Heart right ventricle (tissue), 16 donors: ENCODE data around the gene USH2A. TPM values are rescaled to one million over a fixed set of nuclear protein-coding genes. Genes with fewer than 3 reads are reported as not detected.

Experiments
- ATAC-seq, 8 donors: fragments of 200-7000 bp; cut with Tn5 transposase; one replicate each; pipeline ENCODE4 v1.9.1; 2020; ENCODE audit warnings: mild to moderate bottlenecking in 8 of 8, moderate library complexity in 8 of 8, moderate number of reproducible peaks in 1 of 8
- DNase-seq, 2 donors: peaks; one replicate each; pipeline ENCODE4 v3.0.0-alpha.2; 2020
- H3K27ac ChIP-seq, 10 donors: fragments of 200-600 bp; sonication (generic) in 2 of 10; one replicate each; pipeline versions ENCODE4 v1.5.0 to v1.8.0; 2020 to 2022; ENCODE audit warnings: mild to moderate bottlenecking in 3 of 10
- H3K27me3 ChIP-seq, 7 donors: fragments of 200-600 bp; one replicate each; pipeline ENCODE4 v1.8.0; 2021 to 2022; ENCODE audit warnings: mild to moderate bottlenecking in 2 of 7
- H3K36me3 ChIP-seq, 9 donors: fragments of 200-600 bp; sonication (generic) in 1 of 9; one replicate each; pipeline versions ENCODE4 v1.5.0 to v1.8.0; 2020 to 2022; ENCODE audit warnings: mild to moderate bottlenecking in 2 of 9
- H3K4me1 ChIP-seq, 9 donors: fragments of 200-600 bp; sonication (generic) in 1 of 9; one replicate each; pipeline versions ENCODE4 v1.5.0 to v1.8.0; 2020 to 2022; ENCODE audit warnings: mild to moderate bottlenecking in 4 of 9
- H3K4me3 ChIP-seq, 10 donors: fragments of 200-600 bp; sonication (generic) in 2 of 10; one replicate each; pipeline versions ENCODE4 v1.5.0 to v1.8.0; 2020 to 2022; ENCODE audit warnings: mild to moderate bottlenecking in 7 of 10, moderate library complexity in 2 of 10
- H3K9me3 ChIP-seq, 11 donors: fragments of 200-600 bp in 10 of 11; sonication (generic) in 2 of 11; one replicate each; pipeline versions ENCODE4 v1.5.0 to v1.8.0; 2013 to 2022; ENCODE audit warnings: mild to moderate bottlenecking in 2 of 11, control low read depth in 1 of 11, moderate library complexity in 1 of 11
- WGBS, 2 donors: extraction: QIAGEN DNeasy Blood & Tissue Kit; methylation state at CpG; one replicate each; pipeline ENCODE4 v1.1.7; 2013; ENCODE audit warnings: inconsistent platforms in 1 of 2; 5-methylcytosine and 5-hydroxymethylcytosine counted together
- intact Hi-C, 10 donors: fragments of 100-400 bp; cut with DNase I; formaldehyde crosslinking; loops; one replicate each; pipeline versions ENCODE4 v1.11.1 to v1.14.2; 2022
- polyA plus RNA-seq, 2 donors: library from polyadenylated mRNA; stranded (reverse); fragments of 200-250 nt; gene quantifications; one replicate each; pipeline ENCODE4 v1.2.3, GENCODE V29; 2013
- total RNA-seq, 10 donors: library from RNA; stranded (reverse); fragmentation: NEBNext Ultra II Directional in 3 of 10; extraction: Animal tissue kit (Norgen Biotek cat#: 25700) in 3 of 10; gene quantifications; one replicate each; pipeline versions ENCODE4 v1.2.1 to v1.2.4, GENCODE V29; 2021 to 2023
- TF ChIP-seq, protein P1 (sequence below), 9 donors: fragments of 200-600 bp; sonication (generic) in 2 of 9; IDR thresholded peaks; one replicate each; pipeline versions ENCODE4 v1.5.0 to v1.8.0; 2021 to 2022; ENCODE audit warnings: antibody characterized with exemption in 9 of 9, mild to moderate bottlenecking in 5 of 9, moderate library complexity in 1 of 9
- donor health status: Arrhythmogenic right ventricular cardiomyopathy.
- donor health status: ischemic (EF 13 %, LVEDD 7.1; RV severe dilation, severe dysfunction).
- donor health status: healthy with polysubstance abuse.
- donor health status: DM: no; HTN: yes; CAD: no.
- donor health status: DM: no; HTN: no; CAD: no.
- donor health status: ischemic (EF 25% LVEDD 6.9; RV normal size, moderate dysfunction).
- donor health status: ischemic (EF 25% LVEDD 5.7; RV mildly dilated, moderate dysfunction).
- donor health status: healthy.
- donor health status: DM: yes; HTN: yes; CAD: no.
- donor health status: Ischemic cardiomyopathy.
- donor health status: ischemic (EF 35%, LVEDD 5.7; RV mildly dilated, moderate dysfunction).
- donor health status: nonischemic (EF 11% LVEDD 7.7; RV severe dilation, severe dysfunction).
- donor health status: DM: yes; HTN: yes; CAD: no.
- donor health status: PGD.
- donor health status: ischemic (EF 29% LVEDD 5.4; RV normal size, mild dysfunction).
- donor health status: nonischemic (EF 23%, LVEDD 6.1; RV moderate dilation, normal function).

USH2A gene
- total and polyA plus RNA-seq, 12 donors, result 0.01 to 4.9 (median 3.6) TPM

GRCh38 chr1:215899901-215900300 lies 523.3 kb downstream of the USH2A start:
- Histone ChIP-seq H3K27me3 (no peaks in the 10 kb centered on the region), H3K36me3 (no peaks in the 10 kb centered on the region), H3K4me1 (no peaks in the 10 kb centered on the region), H3K27ac (no peak overlapping the region), H3K4me3 (no peak overlapping the region), H3K9me3 (peaks cover 0 to 2% (median 0%) of the 10 kb centered on the region in 11 donors)
- no peak for ATAC-seq
- TF ChIP-seq, protein P1, sequence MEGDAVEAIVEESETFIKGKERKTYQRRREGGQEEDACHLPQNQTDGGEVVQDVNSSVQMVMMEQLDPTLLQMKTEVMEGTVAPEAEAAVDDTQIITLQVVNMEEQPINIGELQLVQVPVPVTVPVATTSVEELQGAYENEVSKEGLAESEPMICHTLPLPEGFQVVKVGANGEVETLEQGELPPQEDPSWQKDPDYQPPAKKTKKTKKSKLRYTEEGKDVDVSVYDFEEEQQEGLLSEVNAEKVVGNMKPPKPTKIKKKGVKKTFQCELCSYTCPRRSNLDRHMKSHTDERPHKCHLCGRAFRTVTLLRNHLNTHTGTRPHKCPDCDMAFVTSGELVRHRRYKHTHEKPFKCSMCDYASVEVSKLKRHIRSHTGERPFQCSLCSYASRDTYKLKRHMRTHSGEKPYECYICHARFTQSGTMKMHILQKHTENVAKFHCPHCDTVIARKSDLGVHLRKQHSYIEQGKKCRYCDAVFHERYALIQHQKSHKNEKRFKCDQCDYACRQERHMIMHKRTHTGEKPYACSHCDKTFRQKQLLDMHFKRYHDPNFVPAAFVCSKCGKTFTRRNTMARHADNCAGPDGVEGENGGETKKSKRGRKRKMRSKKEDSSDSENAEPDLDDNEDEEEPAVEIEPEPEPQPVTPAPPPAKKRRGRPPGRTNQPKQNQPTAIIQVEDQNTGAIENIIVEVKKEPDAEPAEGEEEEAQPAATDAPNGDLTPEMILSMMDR (IDR thresholded peaks at IDR 0.05), result no peak
- DNase-seq, result no peak
- intact Hi-C loops, result no loop called here
- 83 to 92% methylated on average over 5 of the region's 5 CpGs for WGBS, 2 donors

- Histone ChIP-seq H3K27me3 (no peaks in the 10 kb centered on the region), H3K4me1 (no peaks in the 10 kb centered on the region), H3K27ac (no peak overlapping the region), H3K9me3 (peaks cover 0 to 2% (median 0%) of the 10 kb centered on the region in 11 donors), H3K4me3 (no peak overlapping the region), H3K36me3 (no peaks in the 10 kb centered on the region)
- ATAC-seq (no peak), DNase-seq (no peak)
- WGBS, 2 donors, result 87% methylated on average over 3 of the region's 3 CpGs
- TF ChIP-seq, protein P1 (IDR thresholded peaks at IDR 0.05), result no peak
- intact Hi-C loops, result no loop called here
These were observed 527.4 kb downstream of the USH2A start for GRCh38 chr1:215895893-215896292.

GRCh38 chr1:215895276-215895675 lies 528.0 kb downstream of the USH2A start:
- WGBS, 2 donors, result 71 to 85% methylated on average over 2 of the region's 2 CpGs
- H3K27me3 ChIP-seq, result no peaks in the 10 kb centered on the region
- no peak overlapping the region for H3K27ac ChIP-seq
- H3K36me3 ChIP-seq, result no peaks in the 10 kb centered on the region
- intact Hi-C loops, result no loop called here
- DNase-seq (no peak), ATAC-seq (no peak)
- no peak overlapping the region for H3K4me3 ChIP-seq
- H3K4me1 ChIP-seq, result no peaks in the 10 kb centered on the region
- peaks cover 0 to 2% (median 0%) of the 10 kb centered on the region in 11 donors for H3K9me3 ChIP-seq
- TF ChIP-seq, protein P1 (IDR thresholded peaks at IDR 0.05), result no peak

DNA sequence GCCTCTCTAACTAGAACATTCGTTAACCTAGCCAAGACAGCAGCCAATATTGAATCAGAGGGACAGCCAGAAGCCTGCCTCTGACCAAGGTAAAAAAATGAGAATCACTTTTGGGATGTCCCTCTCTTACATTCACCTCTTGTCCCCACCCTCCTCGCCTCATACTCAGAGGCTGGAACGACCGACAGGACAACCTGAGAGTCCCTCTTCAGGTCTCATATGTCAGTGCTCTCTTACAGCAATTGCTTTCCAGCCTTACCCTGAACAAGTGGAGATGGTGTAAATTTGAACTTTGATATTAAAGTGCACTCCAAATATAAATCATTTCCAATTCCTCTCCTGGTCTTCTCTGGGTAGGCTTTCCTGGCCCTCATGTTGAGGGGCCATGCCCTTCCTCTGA lies 528.6 kb downstream of the USH2A start:
- Histone ChIP-seq H3K4me3 (no peak overlapping the region), H3K4me1 (no peaks in the 10 kb centered on the region), H3K36me3 (no peaks in the 10 kb centered on the region), H3K27ac (no peak overlapping the region), H3K9me3 (peaks cover 0 to 2% (median 0%) of the 10 kb centered on the region in 11 donors), H3K27me3 (no peaks in the 10 kb centered on the region)
- intact Hi-C loops, result no loop called here
- WGBS, 2 donors, result 62 to 79% methylated on average over 4 of the region's 4 CpGs
- TF ChIP-seq, protein P1 (IDR thresholded peaks at IDR 0.05), result no peak
- no peak for ATAC-seq
- no peak for DNase-seq
